PC-3 (cell line): ENCODE results near the gene LRRC52.

Experiments
- CTCF ChIP-seq: fragments of 300-600 bp; sonication (generic); conservative IDR thresholded peaks from 2 replicates; pipeline ENCODE4 v1.5.1; 2017; ENCODE audit warnings: antibody characterized with exemption, low read depth, mild to moderate bottlenecking, low read length
- EZH2phosphoT487 ChIP-seq: fragments of 300-600 bp; sonication (generic); IDR thresholded peaks from 2 replicates; pipeline ENCODE4 v1.6.1; 2018; ENCODE audit warnings: mild to moderate bottlenecking, antibody characterized with exemption, low read length, borderline replicate concordance

- TF ChIP-seq EZH2phosphoT487 (no peak), CTCF (no peak)
Measured at GRCh38 chr1:165580931-165581871, 37.4 kb downstream of the LRRC52 start.
